Activated CD4-positive, alpha-beta T cell treated with anti-CD3 and anti-CD28 coated beads for 48 hours (primary cell): ENCODE results near the gene PHTF1.

Source experiments
- DNase-seq: peaks from one replicate; pipeline ENCODE4 v3.0.0-alpha.2; 2020

Gene PHTF1

DNA sequence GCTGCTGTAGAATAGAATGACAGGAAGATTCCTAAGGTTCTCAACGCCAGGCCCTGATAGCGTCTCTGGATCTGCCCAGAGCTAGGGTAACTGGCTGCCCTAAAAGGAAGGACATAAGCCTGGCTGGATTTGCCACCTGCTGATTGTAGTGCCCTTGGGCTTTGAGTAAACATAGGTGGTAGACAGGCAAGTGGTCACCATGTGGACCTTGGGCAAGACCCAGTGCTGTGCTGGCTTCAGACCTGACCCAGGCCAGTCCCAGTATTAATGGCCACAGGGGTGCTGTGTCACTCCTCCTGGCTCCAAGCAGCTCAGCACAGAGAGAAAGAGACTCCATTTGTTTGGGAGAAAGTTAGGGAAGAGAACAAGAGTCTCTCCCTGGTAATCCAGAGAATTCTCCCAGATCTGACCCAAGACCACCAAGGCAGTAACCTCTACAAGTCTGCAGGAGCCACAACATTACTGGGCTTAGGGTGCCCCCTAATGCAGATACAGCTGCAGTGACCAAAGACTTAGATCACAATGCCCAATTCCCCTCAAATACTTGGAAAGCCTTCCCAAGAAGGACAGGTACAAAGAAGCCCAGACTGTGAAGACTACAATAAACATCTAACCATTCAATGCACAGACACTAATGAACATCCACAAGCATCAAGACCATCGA is 44.5 kb downstream of the PHTF1 start:
- no peak for DNase-seq

DNA sequence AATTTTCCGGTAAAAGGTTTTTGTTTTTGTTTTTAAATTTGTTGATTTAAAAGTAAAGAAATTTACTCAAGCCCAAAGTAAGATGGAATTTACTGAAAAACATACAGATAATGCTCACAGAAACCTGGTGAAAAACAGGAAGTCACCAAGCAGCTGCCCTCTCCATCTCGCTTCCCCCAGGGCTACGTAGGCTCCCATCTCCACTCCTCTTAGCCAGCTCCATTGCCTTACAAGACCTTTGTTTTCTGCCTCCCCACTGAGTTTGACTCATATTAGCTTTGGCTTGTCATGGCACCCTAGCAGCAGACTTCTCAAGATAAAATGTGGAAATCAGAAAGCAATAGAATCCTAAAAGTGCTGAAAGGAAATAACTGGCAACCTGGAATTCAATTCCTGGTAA is 57.9 kb downstream of the PHTF1 start:
- DNase-seq = no peak

DNA sequence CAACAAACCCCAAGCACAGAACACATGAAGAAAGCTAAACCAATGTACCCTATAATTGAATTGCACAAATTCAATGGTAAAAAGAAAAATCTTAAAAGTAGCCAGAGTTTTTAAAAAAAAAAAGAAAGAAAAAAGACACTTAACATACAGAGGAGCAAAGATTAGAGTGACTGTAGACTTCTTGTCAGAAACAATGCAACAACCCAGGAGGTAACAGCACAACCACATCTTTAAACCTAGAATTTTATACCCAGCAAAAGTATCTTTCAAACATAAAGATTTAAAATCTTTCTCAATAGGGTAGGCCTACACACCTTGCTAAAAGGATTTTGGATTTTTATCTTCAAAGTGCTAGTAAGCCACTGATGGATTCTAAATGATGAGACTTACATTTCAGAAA is 64.4 kb downstream of the PHTF1 start:
- DNase-seq = no peak

DNA sequence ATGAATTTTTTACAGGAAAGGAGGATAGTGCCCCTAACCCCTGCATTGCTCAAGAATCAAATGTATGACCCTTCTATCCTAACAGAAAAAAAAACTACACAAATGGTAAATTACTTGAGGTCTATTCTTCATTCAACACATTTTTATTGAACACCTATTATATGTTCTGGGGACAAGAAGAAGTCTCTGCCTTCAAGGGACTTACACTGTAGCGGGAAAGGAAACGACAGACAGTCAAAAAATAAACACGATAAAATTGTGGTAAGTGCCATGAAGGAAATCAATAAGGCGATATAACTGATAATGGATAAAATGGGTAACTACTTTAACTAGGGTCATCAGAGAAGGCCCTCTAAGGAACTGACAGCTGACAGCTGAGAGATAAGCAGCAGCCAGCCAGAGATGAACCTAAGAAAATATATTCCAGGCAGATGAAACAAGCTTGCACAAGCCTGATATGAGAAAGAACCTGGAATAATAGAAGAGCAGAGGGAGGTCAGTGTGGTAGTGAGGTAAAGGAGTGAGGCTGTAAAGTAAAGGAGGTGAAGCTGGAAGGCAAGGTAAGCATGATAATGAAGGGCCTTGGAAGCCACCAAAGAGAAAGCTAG is 66.4 kb downstream of the PHTF1 start:
- DNase-seq = no peak

DNA sequence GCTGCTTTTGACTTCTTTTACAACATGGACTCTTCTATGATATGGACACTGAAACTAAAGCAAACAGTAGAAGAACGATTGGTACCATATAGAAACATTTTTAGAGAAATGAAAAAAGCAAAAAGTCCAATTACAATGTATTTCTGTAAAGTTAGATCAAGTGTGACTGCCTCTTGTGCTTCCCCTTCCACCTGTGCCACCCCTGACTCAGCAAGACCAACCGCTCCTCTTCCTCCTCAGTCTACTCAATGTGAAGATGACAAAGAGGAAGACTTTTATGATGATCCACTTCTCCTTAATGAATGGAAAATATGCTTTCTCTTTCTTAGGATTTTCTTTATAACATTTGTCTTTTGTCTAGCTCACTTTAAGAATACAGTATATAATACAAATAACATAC is 66.9 kb downstream of the PHTF1 start:
- no peak for DNase-seq

DNA sequence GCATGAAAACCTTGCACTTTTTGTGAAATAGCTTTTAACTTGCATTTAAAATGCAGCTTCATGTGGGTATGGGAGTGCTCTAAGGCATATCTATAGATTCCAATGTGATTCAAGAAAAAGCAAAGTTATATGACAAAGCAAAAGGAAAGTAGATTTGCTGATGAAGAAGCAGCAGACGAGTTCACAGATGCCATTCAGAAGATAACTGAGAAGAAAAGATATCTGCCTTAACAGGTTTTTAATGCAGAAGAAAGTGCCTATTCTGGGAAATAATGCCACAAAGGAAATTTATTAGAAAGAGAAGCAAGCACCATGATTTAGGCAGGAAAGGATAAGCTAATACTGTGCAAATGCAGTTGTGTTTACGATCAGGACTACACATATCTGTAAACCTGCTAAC is 68.1 kb downstream of the PHTF1 start:
- no peak for DNase-seq

DNA sequence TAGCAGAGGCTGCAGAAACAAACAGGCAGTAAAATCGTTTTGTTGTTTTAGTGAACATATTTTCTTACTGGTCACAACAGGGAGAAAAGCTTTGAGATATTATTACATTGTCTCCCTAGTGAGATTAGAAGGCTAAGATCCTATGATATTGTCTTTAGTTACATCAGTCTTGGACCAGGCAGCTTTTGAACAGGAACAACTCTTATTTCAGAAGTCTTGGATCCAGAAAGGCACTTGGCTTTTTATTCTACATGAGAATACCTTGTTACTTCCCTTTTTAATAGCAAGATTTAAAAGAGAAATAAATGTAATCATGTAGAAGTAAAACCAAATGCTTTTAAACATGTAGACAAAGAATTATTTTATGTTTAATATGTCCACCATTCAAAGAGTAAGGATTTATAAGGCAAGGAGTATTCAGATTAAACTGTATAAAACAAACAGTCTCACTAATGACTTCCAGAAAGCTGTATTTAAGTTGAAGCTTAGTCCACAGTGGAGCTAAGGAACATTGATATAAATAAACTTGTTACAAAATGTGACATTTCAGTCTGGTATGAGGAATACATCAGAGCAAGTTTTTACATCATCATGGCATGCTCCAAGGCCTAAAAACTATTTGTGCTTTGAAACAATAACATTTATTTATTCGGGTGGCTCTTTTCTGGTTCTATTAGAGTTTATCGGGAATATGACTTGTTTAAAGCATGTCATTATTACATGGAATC is 72.2 kb downstream of the PHTF1 start:
- DNase-seq = no peak

DNA sequence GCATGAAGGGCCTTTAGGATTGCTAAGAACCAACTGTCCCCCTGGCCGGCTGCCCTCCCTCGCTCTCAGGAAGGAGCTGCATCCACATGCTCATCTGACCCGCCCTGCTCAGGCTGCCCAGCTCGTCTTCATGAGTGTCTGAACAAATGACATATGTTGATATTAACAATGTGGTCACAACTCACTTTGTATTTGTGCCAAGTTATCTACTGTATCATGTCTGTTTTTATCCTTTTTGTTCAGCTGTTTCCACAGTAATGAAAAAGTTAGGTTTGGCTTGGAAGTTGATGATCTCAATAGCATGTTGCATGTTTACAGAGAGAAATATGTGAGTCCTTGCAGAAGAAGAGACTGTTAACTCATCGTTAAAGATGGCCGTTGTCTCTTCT is 75.1 kb downstream of the PHTF1 start:
- DNase-seq = no peak

DNA sequence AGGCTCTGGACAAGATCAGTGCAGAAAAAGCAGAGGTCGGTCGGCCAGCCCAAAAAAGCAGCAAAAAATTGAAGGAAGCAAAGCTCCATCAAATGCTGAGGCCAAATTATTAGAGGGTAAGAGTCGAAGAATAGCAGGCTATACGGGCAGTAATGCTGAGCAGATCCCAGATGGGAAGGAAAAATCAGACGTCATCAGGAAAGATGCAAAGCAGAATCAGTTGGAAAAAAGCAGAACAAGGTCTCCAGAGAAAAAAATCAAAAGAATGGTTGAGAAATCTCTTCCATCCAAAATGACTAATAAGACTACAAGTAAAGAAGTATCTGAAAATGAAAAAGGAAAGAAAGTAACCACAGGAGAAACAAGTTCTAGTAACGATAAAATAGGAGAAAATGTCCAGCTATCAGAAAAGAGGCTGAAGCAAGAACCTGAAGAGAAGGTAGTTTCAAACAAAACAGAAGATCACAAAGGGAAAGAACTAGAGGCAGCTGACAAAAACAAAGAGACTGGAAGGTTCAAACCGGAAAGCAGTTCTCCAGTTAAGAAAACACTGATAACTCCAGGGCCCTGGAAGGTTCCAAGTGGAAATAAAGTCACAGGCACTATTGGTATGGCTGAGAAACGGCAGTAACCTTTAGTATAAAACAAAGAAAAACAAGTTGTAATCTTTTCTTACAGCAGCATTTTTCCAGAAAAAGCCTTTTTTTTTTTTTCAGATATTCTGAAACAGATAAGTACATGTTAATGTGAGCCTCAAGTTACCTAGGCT is 75.7 kb downstream of the PHTF1 start:
- DNase-seq = no peak

DNA sequence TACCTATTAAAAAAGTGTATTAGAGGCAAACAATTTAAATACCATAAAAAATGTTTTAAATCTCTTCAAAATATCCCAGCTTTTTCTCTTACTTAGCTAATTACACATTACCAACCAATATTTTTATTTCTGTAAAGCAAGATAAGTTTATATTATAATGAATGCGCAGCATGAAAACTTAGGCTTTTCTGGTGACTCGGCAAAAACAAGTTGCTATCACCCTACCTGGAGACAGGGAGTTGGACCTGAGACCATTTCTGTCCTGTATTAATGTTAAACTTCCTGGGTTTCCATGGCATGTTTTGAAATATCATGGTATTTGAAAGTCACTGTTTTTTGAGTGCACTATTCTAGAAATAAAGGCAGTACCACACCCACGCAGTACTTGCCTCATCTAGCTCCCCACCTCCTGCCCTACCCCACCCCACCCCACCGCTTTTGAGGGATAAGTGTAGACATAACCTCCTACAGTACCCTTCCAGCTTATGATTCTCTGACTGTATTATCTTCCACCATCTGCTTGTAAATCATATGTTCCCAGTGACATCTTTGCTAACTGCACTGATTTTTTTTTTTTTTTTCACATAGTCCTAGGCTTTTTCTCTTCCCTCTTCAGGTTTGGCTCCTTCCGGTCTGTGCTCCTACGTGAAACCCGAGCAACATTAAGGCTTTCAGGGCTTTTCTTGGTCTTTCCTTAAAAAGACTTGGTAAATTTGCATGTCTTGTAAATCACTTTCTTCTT is 77.5 kb downstream of the PHTF1 start:
- no peak for DNase-seq

DNA sequence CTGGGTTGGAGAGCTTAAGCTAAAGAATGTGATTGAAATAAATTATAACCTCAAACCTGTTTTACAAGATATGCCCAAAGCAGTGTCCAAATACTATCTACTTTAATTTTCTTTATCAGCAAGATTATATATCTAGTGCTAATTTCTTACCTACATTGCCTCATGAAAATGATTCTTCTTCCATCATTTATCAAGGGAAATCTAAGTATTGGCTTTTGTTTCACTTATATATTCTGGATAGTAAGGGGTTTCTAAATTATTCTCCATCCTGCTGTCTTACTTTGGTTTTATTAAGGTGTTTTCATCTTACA is 81.2 kb downstream of the PHTF1 start:
- DNase-seq = no peak

DNA sequence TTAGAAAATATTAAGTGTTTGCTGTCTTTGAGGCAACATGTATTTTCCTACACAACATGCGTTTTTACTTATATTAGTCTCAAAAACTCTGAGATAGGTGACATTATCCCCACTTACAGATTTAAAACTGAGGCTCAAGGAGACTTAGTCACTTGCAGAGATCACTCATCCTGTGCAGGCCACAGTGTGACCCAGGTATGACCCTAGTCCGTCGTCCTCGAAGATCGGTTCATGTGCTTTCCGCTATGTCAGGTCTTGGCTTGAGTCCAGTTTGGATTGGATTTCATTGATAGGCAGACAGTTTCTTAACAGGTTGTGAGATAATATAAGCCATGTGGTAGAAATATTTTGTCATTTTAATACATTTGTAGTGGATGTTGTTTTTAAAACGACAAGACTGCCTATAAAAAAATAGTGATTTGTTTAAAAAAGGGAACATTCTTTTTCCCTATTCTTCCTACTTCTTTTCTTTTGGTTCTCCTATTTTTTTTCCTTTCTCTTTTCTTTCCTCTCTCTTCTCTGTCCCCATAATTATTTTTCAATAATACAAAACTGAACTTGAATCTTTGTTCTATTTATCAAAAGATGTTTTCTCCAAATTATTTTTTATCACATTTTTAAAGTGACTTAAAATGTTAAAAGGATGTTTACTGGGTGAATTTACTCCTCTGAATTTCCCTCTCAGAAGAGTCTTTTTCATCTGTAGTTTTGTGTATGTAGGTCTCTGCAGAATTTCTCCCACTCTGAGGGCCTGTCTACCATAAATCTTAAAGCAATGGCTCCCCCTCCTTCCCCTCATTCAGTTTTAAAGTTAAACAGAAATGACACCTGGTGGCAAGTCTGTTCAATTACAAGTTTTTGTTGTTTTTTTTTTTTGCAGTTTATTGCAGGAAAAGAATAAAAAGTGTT is 81.8 kb downstream of the PHTF1 start:
- no peak for DNase-seq

DNA sequence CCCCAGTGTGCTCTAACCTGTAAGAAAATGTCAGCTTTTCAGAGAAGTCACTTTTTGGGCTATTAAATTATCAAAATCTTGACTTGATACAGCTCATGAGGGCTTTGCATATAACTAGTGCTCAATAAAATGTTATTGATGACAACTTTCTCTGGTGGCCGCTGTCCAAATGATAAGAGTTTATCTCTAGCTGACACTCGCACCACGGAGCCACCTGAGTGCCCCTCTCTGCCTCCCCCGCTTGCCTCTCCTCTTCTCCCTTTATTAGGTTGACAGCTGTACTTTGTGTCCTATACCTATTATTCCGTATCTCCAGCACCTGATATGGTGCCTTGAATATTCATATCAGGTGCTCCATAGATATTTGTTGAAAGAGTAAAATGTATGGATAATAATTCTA is 82.8 kb downstream of the PHTF1 start:
- DNase-seq = no peak

DNA sequence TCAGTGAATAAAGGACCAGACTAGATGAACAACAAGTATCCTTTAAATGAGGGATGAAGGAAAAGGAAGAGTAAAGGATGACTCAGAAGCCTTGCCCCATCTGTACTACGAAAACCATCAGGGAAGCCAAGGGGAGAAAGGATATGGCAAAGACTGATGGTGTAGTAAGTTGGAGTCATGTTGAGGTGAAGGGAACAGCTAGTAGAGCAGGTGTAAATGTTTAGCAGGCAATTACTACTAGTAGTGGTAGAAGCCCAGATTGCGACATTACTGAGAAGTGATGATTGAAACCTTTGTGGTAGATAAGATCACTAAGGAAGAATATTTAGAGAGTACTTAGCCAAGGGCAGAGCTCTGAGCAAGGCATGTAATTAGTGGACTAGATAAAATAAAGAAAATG is 84.0 kb downstream of the PHTF1 start:
- DNase-seq = no peak

DNA sequence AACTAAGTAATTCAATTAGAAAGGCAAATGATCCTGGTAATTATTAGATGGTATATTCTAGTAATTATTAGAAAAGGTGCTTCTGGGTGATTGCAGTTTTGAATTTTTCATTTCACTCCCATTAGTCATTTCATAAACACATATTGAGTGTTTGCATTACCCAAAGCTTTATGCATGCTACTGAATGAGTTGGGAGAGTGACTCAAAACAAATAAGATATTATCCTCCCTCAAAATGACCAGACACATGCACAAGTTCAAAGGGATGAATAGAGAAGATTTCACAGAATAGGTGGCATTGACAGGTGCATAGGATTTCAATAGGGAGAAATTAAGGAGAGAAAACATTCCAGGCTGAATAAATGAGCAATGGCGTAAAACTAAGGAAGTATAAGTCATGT is 84.7 kb downstream of the PHTF1 start:
- DNase-seq = no peak

DNA sequence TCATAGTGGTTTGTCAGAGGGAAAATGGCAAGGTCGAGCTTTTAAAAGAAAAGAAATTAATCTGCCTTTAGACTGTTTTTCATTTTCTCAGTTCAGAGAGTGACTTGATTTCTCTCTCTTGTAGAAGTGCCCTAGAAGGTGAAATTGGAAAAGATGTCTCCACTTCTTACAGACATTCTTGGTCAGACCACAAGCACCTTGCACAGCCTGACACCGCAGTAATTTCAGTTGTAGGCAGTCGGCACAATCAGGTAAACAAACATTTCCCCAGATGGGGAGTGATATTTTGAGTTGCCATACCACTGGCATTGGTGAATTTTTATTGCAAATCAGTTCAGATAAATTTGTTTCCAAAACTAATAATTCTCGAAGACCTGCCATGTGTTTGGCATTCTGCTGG is 86.8 kb downstream of the PHTF1 start:
- DNase-seq = no peak

DNA sequence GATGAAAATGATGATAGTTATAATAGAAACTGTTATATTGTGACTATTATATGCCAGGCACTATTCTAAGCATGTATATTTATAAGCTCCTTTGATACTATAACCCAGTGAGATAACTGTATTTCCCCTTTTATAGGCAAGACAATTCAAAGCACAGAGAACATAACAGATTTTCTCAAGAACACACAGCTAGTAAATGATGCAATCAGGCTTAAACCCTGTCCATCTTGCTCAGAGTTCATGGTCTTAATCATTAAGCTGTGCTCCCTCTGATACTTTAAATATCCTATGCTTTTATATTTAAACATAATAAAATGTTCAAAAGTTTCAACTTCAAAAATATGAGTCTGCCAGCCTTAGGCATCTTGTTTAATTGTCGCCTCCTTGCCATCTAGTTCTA is 88.6 kb downstream of the PHTF1 start:
- DNase-seq = no peak

DNA sequence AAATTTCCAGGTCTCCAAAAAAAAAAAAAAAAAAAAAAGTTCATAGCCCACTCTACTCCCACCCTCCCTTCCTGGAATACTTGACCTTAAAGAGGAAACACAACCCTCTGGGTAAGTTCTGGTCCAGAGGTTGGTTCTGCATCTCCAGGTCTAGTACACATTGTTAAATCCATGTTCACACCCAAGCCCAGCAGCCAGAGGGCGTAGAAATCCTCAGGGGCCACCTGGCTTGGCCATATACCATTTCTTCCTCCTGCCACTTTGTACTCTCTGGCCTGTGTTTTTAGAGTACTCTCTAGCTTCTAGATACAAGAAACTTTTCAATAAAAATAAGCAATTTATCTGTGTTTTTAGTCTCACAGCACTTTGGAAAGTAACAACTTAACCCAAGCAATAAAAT is 89.3 kb downstream of the PHTF1 start:
- no peak for DNase-seq

DNA sequence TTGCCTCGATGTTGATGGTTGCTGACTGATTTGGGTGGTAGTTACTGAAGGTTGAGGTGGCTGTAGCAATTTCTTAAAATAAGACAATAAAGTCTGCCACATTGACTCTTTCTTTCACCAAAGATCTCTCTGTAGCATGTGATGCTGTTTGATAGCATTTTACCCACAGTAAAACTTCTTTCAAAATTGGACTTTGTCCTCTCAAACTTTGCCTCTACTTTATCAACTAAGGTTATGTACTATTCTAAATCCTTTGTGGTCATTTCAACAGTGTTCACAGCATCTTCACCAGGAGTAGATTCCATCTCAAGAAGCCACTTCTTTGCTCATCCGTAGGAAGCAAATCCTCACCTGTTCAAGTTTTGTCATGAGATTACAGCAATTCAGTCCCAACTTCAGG is 93.2 kb downstream of the PHTF1 start:
- DNase-seq = no peak

DNA sequence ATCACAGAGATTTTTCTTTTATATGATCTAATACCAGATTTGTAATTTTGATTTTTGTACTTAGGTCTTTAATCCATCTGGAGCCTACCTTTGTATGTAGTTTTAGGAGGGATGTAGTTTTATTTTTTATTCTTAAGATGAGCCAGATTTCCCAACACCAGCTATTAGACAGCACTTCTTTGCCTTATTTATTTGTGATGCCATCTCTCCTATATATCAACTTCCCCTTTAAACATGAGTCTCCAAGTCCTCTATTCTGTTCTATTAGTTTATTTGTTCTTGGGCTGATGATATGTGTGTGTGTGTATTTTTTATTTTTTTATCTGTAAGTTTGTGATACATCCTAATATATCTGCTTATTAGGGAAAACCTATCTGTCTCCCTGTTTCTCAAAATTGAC is 94.2 kb downstream of the PHTF1 start:
- DNase-seq = no peak

DNA sequence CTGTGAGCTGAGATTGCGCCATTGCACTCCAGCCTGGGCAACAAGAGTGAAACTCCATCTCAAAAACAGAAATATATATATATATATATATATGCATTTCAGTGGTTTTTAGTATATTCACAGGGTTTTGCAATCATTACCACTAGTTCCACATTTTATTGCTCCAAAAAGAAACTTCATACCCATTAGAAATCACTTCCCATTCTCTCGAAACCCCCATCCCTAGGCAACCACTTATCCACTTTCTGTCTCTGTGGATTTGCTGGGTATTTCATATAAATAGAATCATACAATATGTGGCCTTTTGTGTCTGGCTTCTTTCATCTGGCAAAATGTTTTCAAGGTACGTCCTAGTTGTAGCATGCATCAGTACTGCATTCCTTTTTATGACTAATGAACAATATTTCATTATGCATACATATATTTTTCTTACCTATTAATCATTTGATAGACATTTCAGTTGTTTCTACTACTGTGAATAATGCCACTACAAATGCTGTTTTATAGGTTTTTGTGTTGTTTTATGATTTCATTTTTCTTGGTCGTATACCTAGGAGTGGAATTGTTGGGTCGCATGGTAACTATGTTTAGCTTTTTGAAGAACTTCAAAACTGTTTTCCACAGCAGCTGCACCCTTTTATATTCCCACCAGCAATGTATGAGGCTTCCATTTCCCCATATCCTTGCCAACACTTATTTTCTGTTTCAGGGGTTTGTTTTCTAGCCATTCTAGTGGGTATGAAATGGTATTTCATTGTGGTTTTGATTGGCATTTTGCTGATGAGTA is 95.9 kb downstream of the PHTF1 start:
- DNase-seq = no peak
